ENCODE results near the gene SLC25A13. TPM values are rescaled to one million over a fixed set of nuclear protein-coding genes. Genes with fewer than 3 reads are reported as not detected.

SLC25A13 gene
- polyA plus RNA-seq, 6 donors from 2014 or later, result 11.0 to 20.6 (median 14.3) TPM

- Mint-ChIP-seq H3K27me3 (no peaks in the 10 kb centered on the region), H3K4me1 (peaks cover 30 to 33% (median 32%) of the 10 kb centered on the region in 3 donors), H3K9me3 (peaks cover 0 to 10% (median 4%) of the 10 kb centered on the region in 7 donors), H3K4me3 (no peak overlapping the region), H3K27ac (no peak overlapping the region), H3K36me3 (peaks cover 12% of the 10 kb centered on the region in 2 donors)
- DNase-seq (no peak), ATAC-seq (ENCODE audit: low read depth in 2 of 2) (no peak)
Observed at GRCh38 chr7:96282835-96283234, 39.1 kb downstream of the SLC25A13 start.

- DNase-seq (no peak), ATAC-seq (ENCODE audit: low read depth in 2 of 2) (no peak)
- peaks cover 10 to 28% of the 10 kb centered on the region in 2 donors for H3K36me3 Mint-ChIP-seq
- H3K27me3 Mint-ChIP-seq, result no peaks in the 10 kb centered on the region
- H3K4me3 Mint-ChIP-seq, result no peak overlapping the region
- peaks cover 0 to 8% (median 0%) of the 10 kb centered on the region in 7 donors for H3K9me3 Mint-ChIP-seq
- peaks cover 0 to 3% (median 2%) of the 10 kb centered on the region in 3 donors for H3K4me1 Mint-ChIP-seq
- H3K27ac Mint-ChIP-seq, result no peak overlapping the region
Observed at GRCh38 chr7:96277921-96278320, 44.0 kb downstream of the SLC25A13 start.

GRCh38 chr7:96276019-96276418 is 45.9 kb downstream of the SLC25A13 start:
- no peak overlapping the region for H3K27ac Mint-ChIP-seq
- H3K4me3 Mint-ChIP-seq, result peak overlapping the region in 1 of 8 donors; percentile 58
- no peak for ATAC-seq (ENCODE audit: low read depth in 2 of 2)
- H3K27me3 Mint-ChIP-seq, result no peaks in the 10 kb centered on the region
- H3K36me3 Mint-ChIP-seq, result peaks cover 11 to 39% of the 10 kb centered on the region in 2 donors
- H3K9me3 Mint-ChIP-seq, result peaks cover 0 to 8% (median 0%) of the 10 kb centered on the region in 7 donors
- peaks cover 0 to 3% (median 2%) of the 10 kb centered on the region in 3 donors for H3K4me1 Mint-ChIP-seq
- DNase-seq, result no peak

- DNase-seq (no peak), ATAC-seq (ENCODE audit: low read depth in 2 of 2) (no peak)
- Mint-ChIP-seq H3K9me3 (peaks cover 0 to 8% (median 2%) of the 10 kb centered on the region in 7 donors), H3K4me1 (peaks cover 0 to 2% (median 0%) of the 10 kb centered on the region in 3 donors), H3K27ac (no peak overlapping the region), H3K27me3 (no peaks in the 10 kb centered on the region), H3K36me3 (peaks cover 26 to 46% of the 10 kb centered on the region in 2 donors), H3K4me3 (no peak overlapping the region)
Observed at GRCh38 chr7:96273716-96274115, 48.2 kb downstream of the SLC25A13 start.

GRCh38 chr7:96269246-96269994 is 52.5 kb downstream of the SLC25A13 start:
- Mint-ChIP-seq H3K4me1 (no peaks in the 10 kb centered on the region), H3K4me3 (no peak overlapping the region), H3K9me3 (peaks cover 0 to 5% (median 0%) of the 10 kb centered on the region in 7 donors), H3K36me3 (peaks cover 18 to 28% of the 10 kb centered on the region in 2 donors), H3K27me3 (no peaks in the 10 kb centered on the region), H3K27ac (peak overlapping the region in 2 of 6 donors; percentile 12 to 29)
- DNase-seq (no peak), ATAC-seq (ENCODE audit: low read depth in 2 of 2) (no peak)

- H3K36me3 Mint-ChIP-seq, result peaks cover 21 to 31% of the 10 kb centered on the region in 2 donors
- ATAC-seq (ENCODE audit: low read depth in 2 of 2) (no peak), DNase-seq (no peak)
- no peaks in the 10 kb centered on the region for H3K27me3 Mint-ChIP-seq
- H3K4me1 Mint-ChIP-seq, result peaks cover 11 to 15% (median 13%) of the 10 kb centered on the region in 3 donors
- H3K9me3 Mint-ChIP-seq, result peaks cover 0 to 11% (median 2%) of the 10 kb centered on the region in 7 donors
- no peak overlapping the region for H3K27ac Mint-ChIP-seq
- H3K4me3 Mint-ChIP-seq, result no peak overlapping the region
Observed at GRCh38 chr7:96266580-96266979, 55.3 kb downstream of the SLC25A13 start.

GRCh38 chr7:96266015-96266414 is 55.9 kb downstream of the SLC25A13 start:
- no peak overlapping the region for H3K4me3 Mint-ChIP-seq
- H3K27me3 Mint-ChIP-seq, result no peaks in the 10 kb centered on the region
- DNase-seq (no peak), ATAC-seq (ENCODE audit: low read depth in 2 of 2) (no peak)
- peaks cover 0 to 11% (median 2%) of the 10 kb centered on the region in 7 donors for H3K9me3 Mint-ChIP-seq
- H3K27ac Mint-ChIP-seq, result peak overlapping the region in 1 of 6 donors; percentile 71
- H3K4me1 Mint-ChIP-seq, result peaks cover 11 to 15% (median 13%) of the 10 kb centered on the region in 3 donors
- H3K36me3 Mint-ChIP-seq, result peaks cover 16 to 30% of the 10 kb centered on the region in 2 donors

GRCh38 chr7:96253964-96254363 is 67.9 kb downstream of the SLC25A13 start:
- H3K9me3 Mint-ChIP-seq, result peaks cover 22 to 42% (median 32%) of the 10 kb centered on the region in 7 donors
- no peak overlapping the region for H3K27ac Mint-ChIP-seq
- DNase-seq (no peak), ATAC-seq (ENCODE audit: low read depth in 2 of 2) (no peak)
- peaks cover 15 to 27% (median 15%) of the 10 kb centered on the region in 3 donors for H3K4me1 Mint-ChIP-seq
- no peak overlapping the region for H3K4me3 Mint-ChIP-seq
- no peaks in the 10 kb centered on the region for H3K27me3 Mint-ChIP-seq
- H3K36me3 Mint-ChIP-seq, result peaks cover 34 to 36% of the 10 kb centered on the region in 2 donors

GRCh38 chr7:96253441-96253840 is 68.5 kb downstream of the SLC25A13 start:
- H3K4me1 Mint-ChIP-seq, result peaks cover 15 to 27% (median 15%) of the 10 kb centered on the region in 3 donors
- no peak overlapping the region for H3K4me3 Mint-ChIP-seq
- no peak overlapping the region for H3K27ac Mint-ChIP-seq
- peaks cover 22 to 38% (median 28%) of the 10 kb centered on the region in 7 donors for H3K9me3 Mint-ChIP-seq
- H3K36me3 Mint-ChIP-seq, result peaks cover 34 to 36% of the 10 kb centered on the region in 2 donors
- H3K27me3 Mint-ChIP-seq, result no peaks in the 10 kb centered on the region
- DNase-seq (no peak), ATAC-seq (ENCODE audit: low read depth in 2 of 2) (no peak)

- Mint-ChIP-seq H3K27me3 (no peaks in the 10 kb centered on the region), H3K4me3 (peak overlapping the region in 3 of 8 donors; percentile 0 to 59 (median 13)), H3K36me3 (peaks cover 19 to 29% of the 10 kb centered on the region in 2 donors), H3K9me3 (peaks cover 5 to 17% (median 9%) of the 10 kb centered on the region in 7 donors), H3K4me1 (peaks cover 15 to 26% (median 15%) of the 10 kb centered on the region in 3 donors), H3K27ac (peak overlapping the region in 2 of 6 donors; percentile 3 to 25)
- peak; percentile 57 to 81 for ATAC-seq (ENCODE audit: low read depth in 2 of 2)
- DNase-seq, result no peak
Observed at GRCh38 chr7:96250776-96251361, 71.0 kb downstream of the SLC25A13 start.

GRCh38 chr7:96248405-96248804 is 73.5 kb downstream of the SLC25A13 start:
- H3K4me3 Mint-ChIP-seq, result peak overlapping the region in 1 of 8 donors; percentile 79
- peaks cover 20 to 32% (median 23%) of the 10 kb centered on the region in 3 donors for H3K4me1 Mint-ChIP-seq
- H3K27me3 Mint-ChIP-seq, result no peaks in the 10 kb centered on the region
- peaks cover 3 to 17% (median 7%) of the 10 kb centered on the region in 7 donors for H3K9me3 Mint-ChIP-seq
- DNase-seq (no peak), ATAC-seq (ENCODE audit: low read depth in 2 of 2) (no peak)
- peak overlapping the region in 2 of 6 donors; percentile 22 to 57 for H3K27ac Mint-ChIP-seq
- peaks cover 17 to 32% of the 10 kb centered on the region in 2 donors for H3K36me3 Mint-ChIP-seq

GRCh38 chr7:96246919-96247318 is 75.0 kb downstream of the SLC25A13 start:
- no peak overlapping the region for H3K27ac Mint-ChIP-seq
- no peak overlapping the region for H3K4me3 Mint-ChIP-seq
- no peaks in the 10 kb centered on the region for H3K27me3 Mint-ChIP-seq
- DNase-seq, result no peak
- peaks cover 2 to 19% of the 10 kb centered on the region in 2 donors for H3K36me3 Mint-ChIP-seq
- no peak for ATAC-seq (ENCODE audit: low read depth in 2 of 2)
- peaks cover 29 to 32% (median 29%) of the 10 kb centered on the region in 3 donors for H3K4me1 Mint-ChIP-seq
- peaks cover 1 to 7% (median 4%) of the 10 kb centered on the region in 7 donors for H3K9me3 Mint-ChIP-seq

- no peaks in the 10 kb centered on the region for H3K27me3 Mint-ChIP-seq
- peaks cover 9 to 15% of the 10 kb centered on the region in 2 donors for H3K36me3 Mint-ChIP-seq
- DNase-seq, result no peak
- H3K4me3 Mint-ChIP-seq, result no peak overlapping the region
- H3K9me3 Mint-ChIP-seq, result no peaks in the 10 kb centered on the region
- peaks cover 20 to 36% (median 32%) of the 10 kb centered on the region in 3 donors for H3K4me1 Mint-ChIP-seq
- H3K27ac Mint-ChIP-seq, result peak overlapping the region in 2 of 6 donors; percentile 1 to 60
- ATAC-seq (ENCODE audit: low read depth in 2 of 2), result no peak
Observed at GRCh38 chr7:96244992-96245292, 77.0 kb downstream of the SLC25A13 start.
